Measurements from ENCODE around the gene SLC13A2.

The SLC13A2 gene

GRCh38 chr17:28529013-28529400 lies 55.6 kb downstream of the SLC13A2 start:
- TF ChIP-seq, protein P1, sequence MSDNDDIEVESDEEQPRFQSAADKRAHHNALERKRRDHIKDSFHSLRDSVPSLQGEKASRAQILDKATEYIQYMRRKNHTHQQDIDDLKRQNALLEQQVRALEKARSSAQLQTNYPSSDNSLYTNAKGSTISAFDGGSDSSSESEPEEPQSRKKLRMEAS (IDR thresholded peaks at IDR 0.05): no peak
- TF ChIP-seq CREB1 (IDR thresholded peaks at IDR 0.05; ENCODE audit: low read depth): no peak
- no peak for TF ChIP-seq TCF12 (IDR thresholded peaks at IDR 0.05; ENCODE audit: low read depth)
- TF ChIP-seq CEBPB (IDR thresholded peaks at IDR 0.05): no peak
- no peak for TF ChIP-seq ZBTB7A (IDR thresholded peaks at IDR 0.05; ENCODE audit: low read depth)
- no peak for TF ChIP-seq EP300 (IDR thresholded peaks at IDR 0.05; ENCODE audit: borderline replicate concordance)

GRCh38 chr17:28530250-28530649 lies 56.8 kb downstream of the SLC13A2 start:
- TF ChIP-seq CREB1 (IDR thresholded peaks at IDR 0.05; ENCODE audit: low read depth) (no peak), FOXM1 (IDR thresholded peaks at IDR 0.05; ENCODE audit: borderline replicate concordance, low read depth) (no peak), NFIC (IDR thresholded peaks at IDR 0.05) (no peak), RAD21 (IDR thresholded peaks at IDR 0.05; ENCODE audit: low read depth) (no peak), USF1 (IDR thresholded peaks at IDR 0.05) (no peak), EP300 (IDR thresholded peaks at IDR 0.05; ENCODE audit: borderline replicate concordance) (no peak), REST (IDR thresholded peaks at IDR 0.05; ENCODE audit: low read depth) (no peak), YY1 (IDR thresholded peaks at IDR 0.05; ENCODE audit: low read depth) (no peak), TEAD4 (IDR thresholded peaks at IDR 0.05) (no peak), ZBTB7A (IDR thresholded peaks at IDR 0.05; ENCODE audit: low read depth) (no peak), TCF12 (IDR thresholded peaks at IDR 0.05; ENCODE audit: low read depth) (no peak), TAF1 (IDR thresholded peaks at IDR 0.05; ENCODE audit: low read depth) (no peak), CEBPB (IDR thresholded peaks at IDR 0.05) (no peak), EGR1 (IDR thresholded peaks at IDR 0.05) (no peak)
- TF ChIP-seq, protein P1 (IDR thresholded peaks at IDR 0.05): no peak

- TF ChIP-seq CEBPB (IDR thresholded peaks at IDR 0.05) (no peak), REST (IDR thresholded peaks at IDR 0.05; ENCODE audit: low read depth) (no peak)
Measured at GRCh38 chr17:28530926-28531325, 57.5 kb downstream of the SLC13A2 start.

GRCh38 chr17:28532050-28532960 lies 58.9 kb downstream of the SLC13A2 start:
- TF ChIP-seq RAD21 (IDR thresholded peaks at IDR 0.05; ENCODE audit: low read depth) (no peak), TCF12 (IDR thresholded peaks at IDR 0.05; ENCODE audit: low read depth) (no peak), NFIC (IDR thresholded peaks at IDR 0.05) (no peak), CEBPB (IDR thresholded peaks at IDR 0.05) (no peak), FOXM1 (IDR thresholded peaks at IDR 0.05; ENCODE audit: borderline replicate concordance, low read depth) (no peak), ZBTB7A (IDR thresholded peaks at IDR 0.05; ENCODE audit: low read depth) (no peak), YY1 (IDR thresholded peaks at IDR 0.05; ENCODE audit: low read depth) (no peak), EP300 (IDR thresholded peaks at IDR 0.05; ENCODE audit: borderline replicate concordance) (no peak), USF1 (IDR thresholded peaks at IDR 0.05) (no peak), TEAD4 (IDR thresholded peaks at IDR 0.05) (no peak), REST (IDR thresholded peaks at IDR 0.05; ENCODE audit: low read depth) (no peak), TAF1 (IDR thresholded peaks at IDR 0.05; ENCODE audit: low read depth) (no peak), CREB1 (IDR thresholded peaks at IDR 0.05; ENCODE audit: low read depth) (no peak), EGR1 (IDR thresholded peaks at IDR 0.05) (no peak)
- TF ChIP-seq, protein P1 (IDR thresholded peaks at IDR 0.05): no peak
